CD4-positive, CD25-positive, alpha-beta regulatory T cell (primary cell): Measurements from ENCODE around the gene MBOAT2. TPM values are rescaled to one million over a fixed set of nuclear protein-coding genes. Genes with fewer than 3 reads are reported as not detected.

Source experiments
- ATAC-seq, 2 donors: fragments of 150-1000 bp; cut with Tn5 transposase; one replicate each; pipeline ENCODE4 v1.10.0; 2021; ENCODE audit warnings: low read depth in 2 of 2, moderate number of reproducible peaks in 2 of 2, moderate library complexity in 1 of 2
- DNase-seq, 3 donors: peaks; one replicate each; pipeline versions ENCODE4 v3.0.0 to v3.0.0-alpha.2; 2012 to 2022; ENCODE audit warnings: mixed read lengths in 1 of 3
- H3K27ac ChIP-seq: one replicate; pipeline ENCODE4 v1.7.0; 2013; ENCODE audit warnings: mild to moderate bottlenecking, low read length; ENCODE audit not compliant: insufficient read depth, poor library complexity, severe bottlenecking
- H3K27me3 ChIP-seq: one replicate; pipeline ENCODE4 v1.7.0; 2013; ENCODE audit warnings: low read length; ENCODE audit not compliant: control insufficient read depth, insufficient read depth
- H3K36me3 ChIP-seq: one replicate; pipeline ENCODE4 v1.7.0; 2013; ENCODE audit warnings: mild to moderate bottlenecking, low read length, moderate library complexity; ENCODE audit not compliant: control insufficient read depth, insufficient read depth
- H3K4me1 ChIP-seq: 2 replicates; pipeline ENCODE4 v1.7.0; 2013; ENCODE audit warnings: mild to moderate bottlenecking, low read length; ENCODE audit not compliant: insufficient read depth, control insufficient read depth, poor library complexity, severe bottlenecking
- H3K4me3 ChIP-seq: one replicate; pipeline ENCODE4 v1.7.0; 2013; ENCODE audit warnings: low read depth, mild to moderate bottlenecking, low read length, moderate library complexity
- H3K9me3 ChIP-seq, 2 experiments: 1 replicate in 1 of 2; 2 replicates in 1 of 2; pipeline ENCODE4 v1.7.0; 2013; ENCODE audit warnings: low read length in 2 of 2, mild to moderate bottlenecking in 1 of 2, moderate library complexity in 1 of 2; ENCODE audit not compliant: control insufficient read depth in 2 of 2
- H3K27ac Mint-ChIP-seq, 3 donors: one replicate each; pipeline ENCODE4 v1.8.0; 2020 to 2022; ENCODE audit warnings: mild to moderate bottlenecking in 3 of 3, mixed read lengths in 3 of 3, moderate library complexity in 2 of 3
- H3K27me3 Mint-ChIP-seq: one replicate; pipeline ENCODE4 v1.8.0; 2022; ENCODE audit warnings: mild to moderate bottlenecking, mixed read lengths
- H3K36me3 Mint-ChIP-seq: one replicate; pipeline ENCODE4 v1.8.0; 2020; ENCODE audit warnings: mixed read lengths
- H3K4me1 Mint-ChIP-seq, 4 donors: one replicate each; pipeline ENCODE4 v1.8.0; 2020 to 2022; ENCODE audit warnings: mixed read lengths in 4 of 4, mild to moderate bottlenecking in 1 of 4
- H3K4me3 Mint-ChIP-seq, 4 donors: one replicate each; pipeline ENCODE4 v1.8.0; 2020 to 2022; ENCODE audit warnings: mild to moderate bottlenecking in 4 of 4, mixed read lengths in 4 of 4, moderate library complexity in 3 of 4
- H3K9me3 Mint-ChIP-seq, 7 donors: one replicate each; pipeline ENCODE4 v1.8.0; 2020 to 2022; ENCODE audit warnings: mixed read lengths in 7 of 7, mild to moderate bottlenecking in 3 of 7, moderate library complexity in 2 of 7
- polyA plus RNA-seq, 4 donors: library from polyadenylated mRNA; unstranded; fragments of 300-500 nt; fragmentation: Illumina TruSeq; gene quantifications; one replicate each; pipeline ENCODE4 v1.2.3, GENCODE V29; 2021
- total RNA-seq: library from RNA; stranded (reverse); gene quantifications from one replicate; pipeline ENCODE4 v1.2.3, GENCODE V29; 2022

Gene MBOAT2
- total and polyA plus RNA-seq, 5 donors from 2014 or later: 0.19 to 2.9 (median 0.56) TPM; not detected in 2

GRCh38 chr2:8850845-8851487, 152.5 kb downstream of the MBOAT2 start:
- H3K9me3 ChIP-seq: no peaks in the 10 kb centered on the region
- no peak overlapping the region for H3K27ac ChIP-seq
- H3K4me3 ChIP-seq: no peak overlapping the region
- no peaks in the 10 kb centered on the region for H3K4me1 Mint-ChIP-seq
- no peaks in the 10 kb centered on the region for H3K36me3 Mint-ChIP-seq
- no peaks in the 10 kb centered on the region for H3K4me1 ChIP-seq
- H3K9me3 Mint-ChIP-seq: no peaks in the 10 kb centered on the region
- no peaks in the 10 kb centered on the region for H3K36me3 ChIP-seq
- H3K27me3 ChIP-seq: peaks cover 18% of the 10 kb centered on the region
- H3K4me3 Mint-ChIP-seq: no peak overlapping the region
- ATAC-seq (no peak), DNase-seq (no peak)
- peaks cover 27% of the 10 kb centered on the region for H3K27me3 Mint-ChIP-seq
- H3K27ac Mint-ChIP-seq: peak overlapping the region in 1 of 3 donors; percentile 27

- DNase-seq (no peak), ATAC-seq (no peak)
- Histone ChIP-seq H3K4me1 (no peaks in the 10 kb centered on the region), H3K4me3 (no peak overlapping the region), H3K9me3 (no peaks in the 10 kb centered on the region), H3K36me3 (no peaks in the 10 kb centered on the region), H3K27me3 (peaks cover 20% of the 10 kb centered on the region), H3K27ac (no peak overlapping the region)
- Mint-ChIP-seq H3K4me1 (peaks cover 0 to 2% (median 0%) of the 10 kb centered on the region in 4 donors), H3K9me3 (peaks cover 0 to 1% (median 0%) of the 10 kb centered on the region in 7 donors), H3K36me3 (no peaks in the 10 kb centered on the region), H3K27ac (no peak overlapping the region), H3K4me3 (no peak overlapping the region), H3K27me3 (peaks cover 32% of the 10 kb centered on the region)
Observed at GRCh38 chr2:8849327-8849726, 154.2 kb downstream of the MBOAT2 start.

- no peak overlapping the region for H3K27ac Mint-ChIP-seq
- peaks cover 0 to 2% (median 0%) of the 10 kb centered on the region in 4 donors for H3K4me1 Mint-ChIP-seq
- H3K9me3 Mint-ChIP-seq: peaks cover 0 to 1% (median 0%) of the 10 kb centered on the region in 7 donors
- peaks cover 16% of the 10 kb centered on the region for H3K27me3 ChIP-seq
- no peak overlapping the region for H3K4me3 Mint-ChIP-seq
- H3K27me3 Mint-ChIP-seq: peaks cover 37% of the 10 kb centered on the region
- ATAC-seq: no peak
- no peak overlapping the region for H3K27ac ChIP-seq
- no peaks in the 10 kb centered on the region for H3K36me3 Mint-ChIP-seq
- no peaks in the 10 kb centered on the region for H3K36me3 ChIP-seq
- H3K9me3 ChIP-seq: no peaks in the 10 kb centered on the region
- no peaks in the 10 kb centered on the region for H3K4me1 ChIP-seq
- no peak overlapping the region for H3K4me3 ChIP-seq
- no peak for DNase-seq
Observed at GRCh38 chr2:8848328-8849100, 155.0 kb downstream of the MBOAT2 start.

GRCh38 chr2:8847400-8847799, 156.1 kb downstream of the MBOAT2 start:
- no peak for DNase-seq
- Histone ChIP-seq H3K27ac (no peak overlapping the region), H3K9me3 (no peaks in the 10 kb centered on the region), H3K36me3 (no peaks in the 10 kb centered on the region), H3K4me1 (no peaks in the 10 kb centered on the region), H3K4me3 (no peak overlapping the region), H3K27me3 (peaks cover 12% of the 10 kb centered on the region)
- Mint-ChIP-seq H3K9me3 (peaks cover 0 to 1% (median 0%) of the 10 kb centered on the region in 7 donors), H3K4me3 (no peak overlapping the region), H3K4me1 (peaks cover 0 to 2% (median 0%) of the 10 kb centered on the region in 4 donors), H3K27me3 (peaks cover 27% of the 10 kb centered on the region), H3K36me3 (no peaks in the 10 kb centered on the region), H3K27ac (no peak overlapping the region)
- ATAC-seq: no peak

GRCh38 chr2:8841932-8842331, 161.6 kb downstream of the MBOAT2 start:
- H3K27me3 ChIP-seq: peaks cover 9% of the 10 kb centered on the region
- H3K4me1 Mint-ChIP-seq: peaks cover 0 to 8% (median 4%) of the 10 kb centered on the region in 4 donors
- no peak overlapping the region for H3K4me3 ChIP-seq
- no peak for ATAC-seq
- no peak for DNase-seq
- peaks cover 0 to 3% (median 0%) of the 10 kb centered on the region in 7 donors for H3K9me3 Mint-ChIP-seq
- H3K36me3 Mint-ChIP-seq: no peaks in the 10 kb centered on the region
- no peak overlapping the region for H3K4me3 Mint-ChIP-seq
- H3K27ac Mint-ChIP-seq: no peak overlapping the region
- no peaks in the 10 kb centered on the region for H3K36me3 ChIP-seq
- no peaks in the 10 kb centered on the region for H3K9me3 ChIP-seq
- peaks cover 25% of the 10 kb centered on the region for H3K27me3 Mint-ChIP-seq
- H3K27ac ChIP-seq: no peak overlapping the region
- H3K4me1 ChIP-seq: peaks cover 8% of the 10 kb centered on the region

- H3K27ac Mint-ChIP-seq: peak overlapping the region in 2 of 3 donors; percentile 26 to 68
- H3K36me3 ChIP-seq: no peaks in the 10 kb centered on the region
- DNase-seq (no peak), ATAC-seq (no peak)
- H3K27me3 ChIP-seq: peaks cover 3% of the 10 kb centered on the region
- H3K9me3 ChIP-seq: no peaks in the 10 kb centered on the region
- no peak overlapping the region for H3K4me3 ChIP-seq
- no peak overlapping the region for H3K27ac ChIP-seq
- peak overlapping the region in 3 of 4 donors; percentile 15 to 90 (median 22) for H3K4me3 Mint-ChIP-seq
- H3K4me1 Mint-ChIP-seq: peaks cover 9 to 21% (median 15%) of the 10 kb centered on the region in 4 donors
- H3K36me3 Mint-ChIP-seq: no peaks in the 10 kb centered on the region
- H3K27me3 Mint-ChIP-seq: peaks cover 21% of the 10 kb centered on the region
- peaks cover 0 to 3% (median 0%) of the 10 kb centered on the region in 7 donors for H3K9me3 Mint-ChIP-seq
- H3K4me1 ChIP-seq: peaks cover 22% of the 10 kb centered on the region
Observed at GRCh38 chr2:8840475-8841091, 162.9 kb downstream of the MBOAT2 start.

GRCh38 chr2:8839189-8839965, 164.1 kb downstream of the MBOAT2 start:
- H3K36me3 ChIP-seq: no peaks in the 10 kb centered on the region
- H3K4me3 Mint-ChIP-seq: peak overlapping the region in 1 of 4 donors; percentile 54
- H3K4me1 ChIP-seq: peaks cover 34% of the 10 kb centered on the region
- ATAC-seq: no peak
- no peaks in the 10 kb centered on the region for H3K27me3 ChIP-seq
- H3K9me3 Mint-ChIP-seq: peaks cover 0 to 2% (median 0%) of the 10 kb centered on the region in 7 donors
- peaks cover 15 to 33% (median 25%) of the 10 kb centered on the region in 4 donors for H3K4me1 Mint-ChIP-seq
- H3K9me3 ChIP-seq: no peaks in the 10 kb centered on the region
- no peak overlapping the region for H3K4me3 ChIP-seq
- peaks cover 6% of the 10 kb centered on the region for H3K36me3 Mint-ChIP-seq
- H3K27me3 Mint-ChIP-seq: peaks cover 10% of the 10 kb centered on the region
- no peak overlapping the region for H3K27ac Mint-ChIP-seq
- no peak overlapping the region for H3K27ac ChIP-seq
- no peak for DNase-seq
